Measurements from ENCODE around the gene INF2.
"Not testable (repeated sequence)": the region's sequence is repeated elsewhere in the genome, so short reads cannot be mapped to it uniquely, and the experiment has no call there.

INF2 gene

GRCh38 chr14:104659146-104659545, 30.3 kb upstream of the INF2 start:
- Histone ChIP-seq H3K4me1 (ENCODE audit: insufficient read depth, low read length) (no peaks in the 10 kb centered on the region), H3K27me3 (ENCODE audit: insufficient read depth, low read length) (no peaks in the 10 kb centered on the region; the same call in 1 of the 2 replicates), H3K27ac (ENCODE audit: low read length) (no peak overlapping the region), H3K9me3 (ENCODE audit: insufficient read depth, low read depth, low read length) (peaks cover 8% of the 10 kb centered on the region), H3K36me3 (ENCODE audit: insufficient read depth, low read depth, low read length) (no peaks in the 10 kb centered on the region), H3K4me3 (ENCODE audit: low read length) (no peak overlapping the region), H3K9ac (ENCODE audit: low read depth, low read length) (no peak overlapping the region)

- Histone ChIP-seq H3K27me3 (ENCODE audit: insufficient read depth, low read length) (no peaks in the 10 kb centered on the region; the same call in 1 of the 2 replicates), H3K4me1 (ENCODE audit: insufficient read depth, low read length) (no peaks in the 10 kb centered on the region)
These were observed 29.5 kb upstream of the INF2 start for GRCh38 chr14:104659764-104660523.

GRCh38 chr14:104660597-104660996, 28.8 kb upstream of the INF2 start:
- H3K4me3 ChIP-seq (ENCODE audit: low read length): no peak overlapping the region
- H3K9ac ChIP-seq (ENCODE audit: low read depth, low read length): no peak overlapping the region
- H3K27me3 ChIP-seq (ENCODE audit: insufficient read depth, low read length): no peaks in the 10 kb centered on the region; the same call in 1 of the 2 replicates
- H3K4me1 ChIP-seq (ENCODE audit: insufficient read depth, low read length): peaks cover 6% of the 10 kb centered on the region
- peaks cover under 1% of the 10 kb centered on the region; the same call in 1 of the 2 replicates for H3K9me3 ChIP-seq (ENCODE audit: insufficient read depth, low read depth, low read length)
- H3K27ac ChIP-seq (ENCODE audit: low read length): no peak overlapping the region
- H3K36me3 ChIP-seq (ENCODE audit: insufficient read depth, low read depth, low read length): no peaks in the 10 kb centered on the region

More at GRCh38 chr14:104659764-104660523, 29.5 kb upstream of the INF2 start:
- peaks cover 4% of the 10 kb centered on the region; the same call in 1 of the 2 replicates for H3K9me3 ChIP-seq (ENCODE audit: insufficient read depth, low read depth, low read length)
- no peaks in the 10 kb centered on the region for H3K36me3 ChIP-seq (ENCODE audit: insufficient read depth, low read depth, low read length)
- no peak overlapping the region for H3K9ac ChIP-seq (ENCODE audit: low read depth, low read length)
- no peak overlapping the region for H3K27ac ChIP-seq (ENCODE audit: low read length)
- no peak overlapping the region for H3K4me3 ChIP-seq (ENCODE audit: low read length)

GRCh38 chr14:104661086-104661485, 28.3 kb upstream of the INF2 start:
- no peaks in the 10 kb centered on the region for H3K9me3 ChIP-seq (ENCODE audit: insufficient read depth, low read depth, low read length)
- no peaks in the 10 kb centered on the region for H3K27me3 ChIP-seq (ENCODE audit: insufficient read depth, low read length)
- H3K4me3 ChIP-seq (ENCODE audit: low read length): no peak overlapping the region
- H3K27ac ChIP-seq (ENCODE audit: low read length): no peak overlapping the region
- peaks cover 11% of the 10 kb centered on the region for H3K4me1 ChIP-seq (ENCODE audit: insufficient read depth, low read length)
- H3K36me3 ChIP-seq (ENCODE audit: insufficient read depth, low read depth, low read length): no peaks in the 10 kb centered on the region
- H3K9ac ChIP-seq (ENCODE audit: low read depth, low read length): no peak overlapping the region

- H3K4me1 ChIP-seq (ENCODE audit: insufficient read depth, low read length): peaks cover 15% of the 10 kb centered on the region
- not testable (repeated sequence) for H3K4me3 ChIP-seq (ENCODE audit: low read length)
These were observed 27.8 kb upstream of the INF2 start for GRCh38 chr14:104661528-104662157.

GRCh38 chr14:104662472-104662871, 26.9 kb upstream of the INF2 start:
- not testable (repeated sequence) for H3K27ac ChIP-seq (ENCODE audit: low read length); H3K9me3 ChIP-seq (ENCODE audit: insufficient read depth, low read depth, low read length); H3K4me3 ChIP-seq (ENCODE audit: low read length); H3K36me3 ChIP-seq (ENCODE audit: insufficient read depth, low read depth, low read length); H3K9ac ChIP-seq (ENCODE audit: low read depth, low read length); H3K27me3 ChIP-seq (ENCODE audit: insufficient read depth, low read length)
- peaks cover 15% of the 10 kb centered on the region for H3K4me1 ChIP-seq (ENCODE audit: insufficient read depth, low read length)

More at GRCh38 chr14:104661528-104662157, 27.8 kb upstream of the INF2 start:
- H3K9ac ChIP-seq (ENCODE audit: low read depth, low read length); H3K27me3 ChIP-seq (ENCODE audit: insufficient read depth, low read length); H3K36me3 ChIP-seq (ENCODE audit: insufficient read depth, low read depth, low read length); H3K27ac ChIP-seq (ENCODE audit: low read length); H3K9me3 ChIP-seq (ENCODE audit: insufficient read depth, low read depth, low read length): not testable (repeated sequence)

GRCh38 chr14:104664107-104664506, 25.3 kb upstream of the INF2 start:
- H3K9ac ChIP-seq (ENCODE audit: low read depth, low read length): no peak overlapping the region
- peaks cover 15% of the 10 kb centered on the region for H3K4me1 ChIP-seq (ENCODE audit: insufficient read depth, low read length)
- H3K9me3 ChIP-seq (ENCODE audit: insufficient read depth, low read depth, low read length): no peaks in the 10 kb centered on the region
- no peak overlapping the region for H3K27ac ChIP-seq (ENCODE audit: low read length)
- H3K27me3 ChIP-seq (ENCODE audit: insufficient read depth, low read length): no peaks in the 10 kb centered on the region
- no peaks in the 10 kb centered on the region for H3K36me3 ChIP-seq (ENCODE audit: insufficient read depth, low read depth, low read length)
- H3K4me3 ChIP-seq (ENCODE audit: low read length): no peak overlapping the region

- no peaks in the 10 kb centered on the region for H3K36me3 ChIP-seq (ENCODE audit: insufficient read depth, low read depth, low read length)
- no peaks in the 10 kb centered on the region for H3K27me3 ChIP-seq (ENCODE audit: insufficient read depth, low read length)
- no peak overlapping the region for H3K9ac ChIP-seq (ENCODE audit: low read depth, low read length)
- H3K4me3 ChIP-seq (ENCODE audit: low read length): no peak overlapping the region
- H3K27ac ChIP-seq (ENCODE audit: low read length): no peak overlapping the region
- H3K4me1 ChIP-seq (ENCODE audit: insufficient read depth, low read length): peaks cover 15% of the 10 kb centered on the region
- H3K9me3 ChIP-seq (ENCODE audit: insufficient read depth, low read depth, low read length): no peaks in the 10 kb centered on the region
These were observed 24.8 kb upstream of the INF2 start for GRCh38 chr14:104664588-104664987.

GRCh38 chr14:104665114-104665656, 24.2 kb upstream of the INF2 start:
- H3K36me3 ChIP-seq (ENCODE audit: insufficient read depth, low read depth, low read length): no peaks in the 10 kb centered on the region

GRCh38 chr14:104665657-104666522, 23.5 kb upstream of the INF2 start:
- H3K36me3 ChIP-seq (ENCODE audit: insufficient read depth, low read depth, low read length): no peaks in the 10 kb centered on the region
- H3K27me3 ChIP-seq (ENCODE audit: insufficient read depth, low read length): no peaks in the 10 kb centered on the region
- H3K27ac ChIP-seq (ENCODE audit: low read length): peak overlapping the region; percentile 65
- H3K4me1 ChIP-seq (ENCODE audit: insufficient read depth, low read length): peaks cover 15% of the 10 kb centered on the region
- peak overlapping the region; percentile 45; the same call in 1 of the 2 replicates for H3K9ac ChIP-seq (ENCODE audit: low read depth, low read length)
- no peaks in the 10 kb centered on the region for H3K9me3 ChIP-seq (ENCODE audit: insufficient read depth, low read depth, low read length)
- no peak overlapping the region for H3K4me3 ChIP-seq (ENCODE audit: low read length)

More at GRCh38 chr14:104665114-104665656, 24.2 kb upstream of the INF2 start:
- Histone ChIP-seq H3K9me3 (ENCODE audit: insufficient read depth, low read depth, low read length) (no peaks in the 10 kb centered on the region), H3K9ac (ENCODE audit: low read depth, low read length) (peak overlapping the region; percentile 45; the same call in 1 of the 2 replicates), H3K4me3 (ENCODE audit: low read length) (no peak overlapping the region), H3K27me3 (ENCODE audit: insufficient read depth, low read length) (no peaks in the 10 kb centered on the region), H3K27ac (ENCODE audit: low read length) (peak overlapping the region; percentile 65), H3K4me1 (ENCODE audit: insufficient read depth, low read length) (peaks cover 15% of the 10 kb centered on the region)

GRCh38 chr14:104666523-104666895, 22.9 kb upstream of the INF2 start:
- H3K4me3 ChIP-seq (ENCODE audit: low read length); H3K9ac ChIP-seq (ENCODE audit: low read depth, low read length); H3K27me3 ChIP-seq (ENCODE audit: insufficient read depth, low read length); H3K36me3 ChIP-seq (ENCODE audit: insufficient read depth, low read depth, low read length); H3K9me3 ChIP-seq (ENCODE audit: insufficient read depth, low read depth, low read length); H3K27ac ChIP-seq (ENCODE audit: low read length): not testable (repeated sequence)
- H3K4me1 ChIP-seq (ENCODE audit: insufficient read depth, low read length): peaks cover 15% of the 10 kb centered on the region

Data from iPS-20b (cell line).